NCI-H1092 (cell line): ENCODE measurements around the gene GALNT10.

ENCODE experiments used
- DNase-seq: peaks from one replicate; lab custom pipeline; 2025; lab: John Stamatoyannopoulos, UW

GALNT10 gene

DNA sequence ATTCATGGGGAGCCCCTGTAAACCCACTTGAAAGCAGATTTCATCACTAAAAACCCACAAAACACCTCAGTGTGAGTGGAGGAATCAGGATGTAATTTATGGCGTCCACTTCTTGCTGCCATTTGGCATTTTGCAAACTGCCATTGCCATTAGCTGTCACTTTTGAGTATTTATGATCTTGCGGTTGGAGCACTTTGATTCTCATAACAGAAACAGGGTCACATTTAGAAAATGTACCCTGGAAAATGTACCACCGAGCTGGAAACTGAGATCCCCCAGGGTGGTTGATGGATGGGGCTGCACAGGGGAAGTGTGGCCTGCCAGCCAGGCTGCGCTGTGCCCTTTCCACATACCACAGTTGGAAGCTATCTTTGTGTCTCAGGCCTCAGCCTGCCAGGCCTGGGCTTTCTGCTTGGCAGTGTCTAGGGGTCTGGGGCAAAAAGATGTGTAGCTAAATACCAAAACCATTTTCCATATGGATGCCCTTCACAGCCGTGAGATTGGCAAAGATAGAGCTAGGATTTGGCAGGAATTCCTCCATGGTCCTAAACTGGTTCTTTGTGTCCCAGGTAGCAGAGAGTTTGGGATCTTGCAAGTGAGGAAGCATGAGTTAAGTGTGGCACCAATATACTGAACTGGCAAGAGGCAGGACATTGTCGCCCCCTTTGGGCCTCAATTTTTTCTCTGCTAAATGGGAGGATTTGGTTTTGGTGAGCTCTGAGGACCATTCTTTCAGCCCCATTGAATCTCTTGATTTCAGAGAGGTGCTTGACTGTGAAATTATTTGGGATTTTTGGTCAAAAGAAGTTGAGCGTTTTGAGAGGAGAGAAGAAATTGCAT is 46.2 kb downstream of the GALNT10 start:
- no peak for DNase-seq

DNA sequence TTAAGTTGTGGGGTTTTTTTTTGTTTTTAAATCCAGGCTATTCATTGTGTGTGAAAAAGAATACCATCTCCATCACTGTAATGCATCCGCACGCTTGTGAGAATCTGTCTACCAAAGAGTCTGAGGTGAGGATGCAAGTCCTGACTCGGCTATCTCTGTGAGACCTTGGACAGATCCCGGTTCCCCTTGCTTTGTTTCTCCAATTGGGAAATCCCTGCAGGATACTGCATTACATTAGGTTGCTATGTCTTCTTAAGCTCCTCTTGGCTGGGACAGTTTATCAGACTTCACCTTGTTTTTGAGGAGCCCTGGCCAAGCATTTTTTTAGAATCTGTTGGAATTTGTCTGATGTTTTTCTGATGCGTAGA is 46.8 kb downstream of the GALNT10 start:
- no peak for DNase-seq

DNA sequence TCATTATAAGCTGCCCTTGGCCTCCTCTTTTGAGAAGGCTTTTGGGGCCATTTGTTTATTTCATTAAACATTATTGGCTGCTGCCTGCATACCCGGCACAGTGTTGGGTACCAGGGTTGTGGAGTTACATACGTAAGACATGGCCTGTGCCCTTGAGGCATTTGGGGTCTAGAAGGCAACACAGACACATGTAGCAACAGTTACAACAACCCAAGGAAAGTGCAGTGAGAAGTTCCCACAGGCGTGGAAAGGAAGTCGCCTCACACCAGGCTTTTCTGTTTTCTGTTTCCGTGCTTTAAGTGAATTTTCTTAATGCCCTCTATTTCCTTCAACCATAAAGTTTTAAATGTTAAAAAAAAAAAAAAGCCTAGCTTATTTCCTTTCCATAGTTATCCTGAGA is 47.4 kb downstream of the GALNT10 start:
- DNase-seq, result no peak

DNA sequence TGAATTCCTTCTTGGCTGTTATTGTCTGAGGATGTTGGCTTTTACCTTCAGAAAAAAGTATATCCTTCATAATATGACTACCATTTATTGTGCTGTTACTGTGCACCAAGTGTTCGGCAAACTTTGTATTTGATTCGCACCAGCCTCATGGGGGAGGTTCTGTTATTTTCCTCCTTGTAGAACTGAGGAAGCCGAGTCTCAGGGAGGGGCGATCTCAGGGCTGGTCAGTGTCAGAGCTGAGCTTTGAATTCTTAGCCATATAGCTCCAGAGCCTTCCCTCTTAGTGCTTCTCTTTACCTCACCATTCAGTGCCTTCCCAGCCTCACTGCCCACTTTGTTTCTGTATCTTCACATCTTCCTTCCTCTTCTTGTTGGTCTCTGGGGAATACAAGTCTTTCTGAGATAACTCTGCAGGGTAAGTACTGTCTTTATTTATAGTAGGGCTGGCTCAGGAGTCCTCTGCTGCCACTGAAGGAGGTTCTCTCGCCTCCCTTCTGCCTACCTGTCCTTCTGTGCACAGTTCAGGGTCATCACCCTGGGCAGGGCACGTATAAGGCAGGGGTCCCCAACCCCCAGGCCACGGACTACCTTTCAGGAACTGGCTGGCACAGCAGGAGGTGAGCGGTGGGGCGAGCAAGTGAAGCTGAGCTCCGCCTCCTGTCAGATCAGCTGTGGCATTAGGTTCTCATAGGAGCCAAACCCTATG is 48.4 kb downstream of the GALNT10 start:
- no peak for DNase-seq

DNA sequence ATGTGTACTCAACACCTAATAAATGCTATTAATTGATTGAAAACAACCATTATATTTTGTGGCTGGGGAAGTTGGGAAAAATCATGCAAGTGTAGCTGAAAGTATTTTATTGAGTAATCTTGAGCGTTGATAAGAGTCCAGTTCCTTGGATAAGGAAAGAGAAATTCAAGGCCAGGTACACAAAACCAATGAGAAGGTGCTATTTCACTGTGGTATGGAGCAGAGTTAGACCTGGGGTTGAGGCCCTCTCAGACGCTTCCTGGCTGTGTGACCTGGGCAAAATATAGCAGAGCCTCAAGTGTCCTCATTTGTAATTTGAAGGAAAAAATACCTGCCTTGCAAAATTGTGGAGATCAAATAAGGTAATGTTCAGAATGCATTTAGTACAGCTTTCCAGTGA is 50.1 kb downstream of the GALNT10 start:
- no peak for DNase-seq

DNA sequence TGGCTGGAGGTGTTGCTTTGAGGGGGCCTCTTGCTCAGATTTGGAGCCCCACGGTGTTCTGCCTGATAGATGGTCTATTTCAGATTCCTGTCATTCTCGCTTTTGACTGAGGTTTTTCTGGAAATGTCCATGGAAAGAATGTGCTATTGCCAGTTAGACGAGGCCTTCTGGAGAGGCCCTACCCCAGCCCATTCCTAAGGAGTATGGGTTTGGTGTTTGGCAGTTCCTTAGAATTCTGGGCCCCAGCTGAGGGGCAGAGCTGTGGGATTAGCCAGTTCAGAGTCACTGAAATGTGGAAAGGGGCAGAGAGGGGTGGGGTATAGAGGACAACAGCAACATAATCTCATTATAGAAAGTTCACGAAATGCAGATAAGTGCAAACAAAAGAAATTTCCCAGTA is 50.5 kb downstream of the GALNT10 start:
- DNase-seq, result no peak

DNA sequence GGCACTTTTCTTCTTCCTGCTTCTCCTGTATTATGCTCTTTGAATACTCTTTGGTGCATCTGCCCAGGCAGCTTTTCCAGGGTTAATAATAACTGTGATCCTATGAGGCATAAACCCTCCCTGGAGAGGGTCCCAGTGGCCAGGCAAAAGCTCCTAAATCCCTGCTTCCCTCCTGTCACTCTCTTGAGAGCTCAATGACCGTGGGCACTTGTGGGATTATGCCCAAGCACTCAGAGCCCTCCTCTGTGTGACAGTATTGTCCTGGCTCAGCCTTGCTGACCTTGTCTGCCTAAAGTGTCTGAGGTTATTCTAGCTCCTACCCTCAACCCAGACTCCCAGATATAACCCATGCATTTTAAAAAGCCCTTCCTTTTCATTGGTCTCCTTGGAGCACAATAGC is 51.9 kb downstream of the GALNT10 start:
- DNase-seq, result no peak

DNA sequence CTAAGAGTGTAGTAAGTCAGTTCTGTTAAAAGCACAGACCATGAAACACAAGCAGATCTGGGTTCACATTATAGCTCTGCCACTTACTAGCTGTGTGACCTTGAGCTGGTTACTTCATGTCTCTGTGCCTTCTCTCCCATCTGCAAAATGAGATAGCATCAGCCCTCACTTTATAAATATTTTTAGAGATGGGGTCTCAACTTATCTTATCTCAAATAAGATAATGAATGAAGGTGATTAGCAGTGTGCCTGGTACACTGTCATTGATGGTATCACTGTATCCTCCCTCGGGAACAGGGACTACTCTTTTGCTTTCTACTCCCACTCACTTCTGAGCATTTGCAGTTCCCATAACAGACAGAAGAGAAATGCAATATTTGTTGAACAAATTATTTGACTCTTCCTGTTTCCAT is 52.4 kb downstream of the GALNT10 start:
- DNase-seq, result no peak

DNA sequence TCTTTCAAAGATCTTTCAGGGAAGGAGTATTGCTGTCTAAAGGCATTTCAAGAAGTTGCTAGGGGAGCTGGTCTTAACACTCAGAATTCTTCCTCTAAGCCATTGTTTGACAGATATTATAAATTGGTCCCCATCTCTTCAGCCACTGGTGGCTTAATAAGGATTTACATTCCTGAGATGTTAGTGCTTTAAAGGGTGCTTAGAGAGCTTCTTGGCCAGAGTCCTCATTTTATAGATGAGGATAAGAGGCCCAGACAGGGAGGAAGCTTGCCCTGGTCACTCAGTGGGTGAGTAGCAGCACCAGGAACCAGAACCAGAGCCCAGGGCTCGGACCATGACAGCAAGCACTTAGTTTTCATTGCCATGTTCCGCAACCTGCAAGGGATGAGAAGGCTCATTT is 53.2 kb downstream of the GALNT10 start:
- no peak for DNase-seq

DNA sequence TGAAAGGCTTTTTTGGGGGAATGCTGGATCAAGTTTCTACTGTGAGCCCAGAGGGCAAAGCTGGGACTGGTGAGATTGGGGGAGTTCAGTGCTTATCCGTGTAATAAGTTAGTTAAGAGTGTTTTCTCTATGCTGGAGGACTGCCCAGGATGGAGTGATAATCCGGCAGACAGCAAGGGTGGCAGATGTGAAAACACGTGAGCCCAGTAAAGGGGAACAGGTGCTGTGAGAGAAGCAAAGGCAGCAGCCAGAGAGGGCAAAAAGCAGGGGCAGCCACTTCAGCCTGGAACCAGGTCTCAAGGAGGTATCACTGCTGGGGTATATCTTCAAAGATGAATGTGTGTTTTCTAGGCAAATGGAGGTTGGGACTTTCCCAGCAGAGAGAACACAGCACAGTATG is 53.9 kb downstream of the GALNT10 start:
- DNase-seq, result no peak

DNA sequence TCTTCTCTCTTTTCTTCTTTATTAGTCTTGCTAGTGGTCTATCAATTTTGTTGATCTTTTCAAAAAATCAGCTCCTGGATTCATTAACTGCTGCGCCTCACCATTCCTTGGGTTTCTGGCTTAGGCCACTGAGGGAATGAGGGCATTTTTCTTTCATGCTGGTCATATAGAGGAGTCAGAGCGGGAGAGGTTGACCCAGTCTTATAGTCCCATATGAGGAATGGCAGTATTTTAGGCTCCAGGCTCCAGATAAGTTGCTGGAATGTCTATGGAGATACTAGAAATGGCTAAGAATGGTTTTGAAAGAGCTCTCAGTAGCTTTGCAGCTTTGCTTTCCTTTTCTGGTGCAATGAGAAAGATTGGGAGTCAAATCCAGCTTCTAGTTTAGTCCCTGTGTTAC is 58.2 kb downstream of the GALNT10 start:
- DNase-seq, result no peak

DNA sequence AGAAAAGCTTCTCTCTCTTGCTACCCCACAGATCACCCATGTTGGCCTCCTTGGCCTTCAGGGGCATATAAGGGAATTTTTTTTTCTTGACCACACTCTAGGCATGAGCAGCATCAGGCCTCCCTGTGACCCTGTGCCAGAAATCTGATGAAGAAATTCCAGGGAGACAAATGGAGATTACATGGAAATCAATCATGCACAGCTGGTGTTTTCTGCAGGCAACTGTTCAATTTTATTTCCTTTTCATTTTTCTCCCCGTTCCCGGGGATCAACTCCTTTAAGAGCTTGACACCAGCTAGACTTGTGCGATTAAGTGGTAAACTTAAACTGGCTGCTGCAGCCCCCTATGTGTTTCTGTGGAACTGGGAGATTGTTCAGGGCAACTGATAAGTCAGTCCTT is 59.3 kb downstream of the GALNT10 start:
- no peak for DNase-seq

DNA sequence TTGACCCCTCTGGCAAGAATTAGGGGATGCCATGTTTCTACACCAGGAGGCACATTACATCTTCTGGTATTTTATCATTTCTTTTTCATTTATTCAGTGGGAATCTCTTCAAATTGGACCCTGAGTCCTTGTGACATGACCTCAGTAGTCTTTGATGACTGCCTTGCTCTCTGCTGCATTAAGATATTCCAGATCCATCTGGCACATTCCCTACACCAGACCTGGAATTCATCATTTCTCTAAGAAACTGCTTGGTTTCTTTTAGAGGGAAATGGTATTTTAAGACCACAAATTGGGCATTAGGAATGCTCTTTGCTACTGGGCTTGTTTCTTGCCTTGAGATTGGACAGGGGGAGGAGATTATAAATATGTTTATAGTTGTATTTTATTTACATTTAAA is 61.0 kb downstream of the GALNT10 start:
- no peak for DNase-seq

DNA sequence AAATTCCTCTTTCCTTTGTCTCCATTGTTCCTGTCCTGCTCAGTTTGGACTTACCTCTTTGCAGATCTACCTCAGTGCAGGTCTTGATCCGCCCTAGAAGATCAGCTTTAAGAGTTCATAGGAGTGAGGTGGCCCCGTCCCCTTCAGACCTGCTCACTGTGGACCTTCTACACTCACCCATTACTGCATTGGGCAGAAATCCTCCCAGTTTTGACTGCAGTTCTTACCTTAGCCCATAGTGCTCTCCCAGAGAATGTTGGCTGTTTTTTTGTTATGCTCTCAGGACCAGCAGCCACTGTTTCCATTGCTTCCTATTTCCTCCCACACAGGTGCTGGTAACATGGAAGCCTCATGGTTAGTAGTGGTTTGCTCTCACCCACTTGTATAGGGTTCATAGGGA is 63.3 kb downstream of the GALNT10 start:
- no peak for DNase-seq

DNA sequence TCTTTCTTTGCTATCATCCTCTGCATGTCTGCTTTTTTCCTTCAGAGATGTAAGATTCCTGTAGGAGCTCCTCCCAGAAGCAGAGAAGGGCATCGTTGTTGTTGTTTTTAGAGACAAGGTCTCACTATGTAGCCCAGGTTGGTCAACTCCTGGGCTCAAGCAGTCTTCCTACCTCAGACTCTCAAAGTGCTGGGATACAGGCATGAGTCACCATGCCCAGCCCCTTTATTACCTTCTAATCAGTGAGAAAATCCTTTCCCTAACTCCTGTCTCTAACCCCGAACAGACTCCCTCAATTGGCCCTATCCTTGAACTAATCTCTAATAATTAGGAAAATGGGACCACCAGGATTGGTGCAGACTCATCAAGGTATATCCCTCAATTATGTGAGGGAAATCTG is 64.4 kb downstream of the GALNT10 start:
- no peak for DNase-seq

DNA sequence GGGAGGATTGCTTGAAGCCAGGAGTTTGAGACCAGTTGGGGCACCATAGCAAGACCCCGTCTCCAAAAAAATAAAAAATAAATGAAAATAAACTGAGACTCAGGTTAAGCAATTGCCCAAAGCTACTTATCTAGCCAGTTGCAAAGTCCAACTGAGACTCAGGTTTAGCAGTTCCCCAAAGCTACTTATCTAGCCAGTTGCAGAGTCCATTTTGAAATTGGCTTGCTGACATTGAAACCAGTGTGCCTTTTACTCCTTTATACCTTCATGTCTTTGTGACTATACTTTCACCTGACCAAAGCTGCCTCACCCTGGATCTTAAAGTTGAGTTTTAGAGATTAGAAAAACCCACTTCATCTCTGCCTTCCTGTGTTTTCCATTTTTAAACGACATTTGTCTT is 66.5 kb downstream of the GALNT10 start:
- no peak for DNase-seq

DNA sequence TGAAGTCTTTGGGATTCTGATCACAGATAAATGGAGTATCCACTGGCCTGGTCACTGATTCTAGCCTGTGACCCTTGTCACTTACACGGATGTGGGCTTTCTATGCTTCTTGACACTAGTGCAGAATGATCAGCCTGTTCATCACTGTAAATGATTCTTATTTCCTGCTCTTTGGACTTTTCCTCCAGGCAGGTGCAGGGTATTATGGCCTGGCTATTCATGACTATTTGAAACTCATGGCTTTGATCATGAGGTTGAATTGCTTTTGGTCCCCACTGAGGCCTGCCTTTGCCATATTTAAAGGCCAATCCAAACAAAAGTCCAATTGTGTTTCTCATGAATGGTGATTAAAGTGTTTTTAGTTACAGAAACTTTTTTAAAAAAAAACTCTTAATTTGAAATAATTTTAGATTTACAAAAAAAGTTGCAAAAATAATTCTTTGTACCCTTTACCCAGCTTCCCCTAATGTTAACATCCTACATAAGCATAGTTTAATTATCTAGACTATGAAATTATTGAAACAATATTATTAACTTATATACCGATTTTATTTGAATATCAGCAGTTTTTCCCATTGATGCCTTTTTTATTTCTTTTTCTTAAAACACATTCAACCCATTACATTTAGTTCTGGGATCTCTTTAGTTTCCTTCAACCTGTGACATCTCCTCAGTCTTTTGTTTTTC is 68.1 kb downstream of the GALNT10 start:
- no peak for DNase-seq

DNA sequence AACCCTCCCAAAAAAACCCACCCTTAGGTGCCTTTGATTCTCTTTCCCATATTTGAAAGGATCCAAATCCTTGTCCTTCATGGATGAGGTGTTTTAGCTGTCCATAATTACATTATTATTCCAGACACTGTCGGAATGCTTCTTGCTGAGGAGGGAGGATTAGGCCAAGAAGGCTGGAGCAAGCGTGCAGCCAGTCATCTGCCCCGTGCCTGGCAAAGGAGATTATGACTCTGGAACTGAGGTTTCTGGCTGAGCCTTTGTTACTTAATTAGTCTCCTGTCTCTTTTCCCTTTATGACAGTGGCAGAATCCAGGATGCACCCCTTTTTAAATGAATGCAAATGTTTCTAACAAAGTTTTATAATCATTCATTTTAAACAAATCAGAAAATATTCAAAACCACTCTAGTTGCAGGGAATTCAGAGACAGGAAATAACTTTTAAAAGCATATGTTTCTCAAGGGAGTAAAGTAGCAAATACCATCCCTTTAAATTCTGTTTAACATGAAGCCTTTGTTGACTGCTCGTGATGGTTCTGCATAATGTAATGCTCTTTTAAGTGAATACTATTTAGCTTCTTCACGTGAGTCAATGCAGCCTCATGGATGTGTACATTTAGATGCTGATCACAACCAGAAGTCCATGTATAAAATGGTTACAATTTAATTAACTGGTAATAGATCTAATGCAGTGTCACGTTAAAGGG is 69.8 kb downstream of the GALNT10 start:
- DNase-seq, result no peak

DNA sequence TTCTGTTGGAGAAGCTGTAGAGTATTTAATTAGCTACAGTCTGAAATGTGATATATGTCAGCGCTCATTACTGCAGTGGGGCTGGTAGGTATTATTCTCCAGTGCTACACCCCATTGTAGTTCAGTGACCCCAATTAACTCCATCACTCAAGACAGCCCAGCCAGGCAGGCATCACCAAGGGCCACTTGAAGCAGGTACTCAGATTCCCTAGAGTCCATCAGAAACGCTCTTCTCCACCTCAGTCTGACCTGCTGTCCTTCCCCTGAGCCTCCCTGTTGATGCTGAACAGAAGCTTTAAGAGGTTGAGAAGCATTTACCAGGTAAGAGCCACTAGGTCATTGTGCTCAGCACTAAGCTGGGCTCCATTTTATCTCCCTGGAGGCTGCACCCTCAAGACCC is 71.8 kb downstream of the GALNT10 start:
- no peak for DNase-seq

DNA sequence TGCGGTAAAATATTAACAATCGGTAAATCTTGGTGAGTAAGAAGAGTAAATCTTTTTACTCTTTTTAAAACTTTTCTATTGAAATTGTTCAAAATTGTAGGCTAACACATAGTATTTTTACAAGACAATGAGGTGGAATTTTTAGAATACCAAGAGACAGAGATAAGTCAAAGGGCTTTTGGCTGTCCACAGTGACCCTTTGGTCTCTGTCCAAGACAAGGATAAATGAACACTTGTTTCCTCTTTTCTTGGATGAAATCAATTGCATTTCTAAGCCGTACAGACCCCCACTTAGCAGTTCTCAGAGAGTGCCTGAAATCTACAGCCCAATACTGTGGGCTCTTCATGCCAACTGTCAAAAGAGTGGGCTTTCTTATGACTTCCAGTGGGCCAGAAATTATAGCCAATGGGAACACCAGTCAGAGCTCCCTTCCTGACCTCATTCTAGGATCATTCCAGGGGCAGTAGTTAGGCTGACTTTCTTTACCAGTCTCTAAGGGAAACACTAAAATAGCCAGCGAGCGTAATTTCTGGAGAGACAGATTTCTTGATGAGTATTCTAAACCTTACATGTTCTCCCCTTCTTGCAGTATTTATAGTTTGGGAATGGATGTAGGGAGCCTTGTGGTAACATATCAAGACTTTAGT is 74.1 kb downstream of the GALNT10 start:
- DNase-seq, result no peak

DNA sequence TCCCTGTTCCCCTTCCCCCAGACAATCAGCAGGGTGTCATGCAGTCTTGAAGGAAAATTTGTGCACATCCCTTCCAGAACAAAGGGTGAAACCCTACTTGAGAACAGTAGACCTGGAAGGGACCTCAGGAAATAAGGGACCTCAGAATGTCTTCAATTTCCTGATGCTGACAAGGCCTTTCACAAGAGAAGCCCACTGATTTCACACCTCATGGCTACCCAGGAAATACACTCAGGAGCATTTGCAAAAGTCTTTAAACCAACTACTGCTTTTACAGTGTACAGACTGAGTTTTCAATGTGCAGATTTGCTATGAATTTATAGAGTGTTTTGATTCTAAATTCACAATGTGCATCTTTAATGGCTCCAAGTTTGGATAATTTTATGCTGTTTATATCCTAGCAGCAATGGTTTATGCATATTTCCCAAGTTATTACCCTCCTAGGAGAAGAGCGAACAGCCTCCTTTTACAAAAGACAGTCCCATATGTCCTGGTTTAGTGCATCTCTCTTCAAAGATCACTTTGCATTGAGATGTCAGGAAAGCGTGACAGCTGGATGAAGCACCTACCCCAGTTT is 74.8 kb downstream of the GALNT10 start:
- DNase-seq, result no peak

DNA sequence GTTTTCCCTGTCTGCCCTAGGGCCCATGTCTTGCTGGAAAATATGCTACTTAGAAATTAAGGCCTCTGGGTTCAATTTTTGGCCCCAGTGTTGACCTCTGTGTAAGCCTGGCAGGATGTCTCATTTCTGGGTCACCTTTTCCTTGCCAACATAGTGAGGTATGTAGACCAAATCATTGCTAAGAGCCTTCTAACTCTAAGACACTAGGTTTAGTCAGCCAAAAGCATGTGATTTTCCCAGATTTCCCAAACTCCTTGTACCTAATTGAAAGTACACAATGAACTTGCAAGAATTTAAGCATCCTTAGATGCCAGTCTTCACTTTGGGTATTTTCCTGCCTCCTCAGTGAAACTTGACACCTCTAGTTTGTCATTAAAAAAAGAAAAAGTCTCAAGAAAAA is 77.0 kb downstream of the GALNT10 start:
- DNase-seq, result no peak
